GM23248 (cell line): ENCODE results near the gene TRPV2. TPM values are rescaled to one million over a fixed set of nuclear protein-coding genes. Genes with fewer than 3 reads are reported as not detected.
"Not testable (repeated sequence)": the region's sequence is repeated elsewhere in the genome, so short reads cannot be mapped to it uniquely, and the experiment has no call there.

Source experiments
- DNase-seq: peaks from one replicate; pipeline ENCODE4 v3.0.0-alpha.2; 2015
- H2AFZ ChIP-seq: fragments of 200-600 bp; sonication (generic); 2 replicates; pipeline ENCODE4 v1.6.1; 2016; ENCODE audit warnings: antibody characterized with exemption
- H3F3A ChIP-seq: fragments of 200-600 bp; sonication (generic); 2 replicates; pipeline ENCODE4 v1.6.1; 2016; ENCODE audit warnings: mild to moderate bottlenecking, antibody characterized with exemption, mixed run types; ENCODE audit not compliant: insufficient read depth
- H3K27ac ChIP-seq: fragments of 200-600 bp; sonication (generic); 2 replicates; pipeline ENCODE4 v1.5.1; 2016; ENCODE audit warnings: mild to moderate bottlenecking
- H3K27me3 ChIP-seq: fragments of 200-600 bp; sonication (generic); replicated peaks from 2 replicates; pipeline ENCODE4 v1.6.1; 2016; ENCODE audit warnings: mild to moderate bottlenecking; ENCODE audit not compliant: insufficient read depth
- H3K36me3 ChIP-seq: fragments of 200-600 bp; sonication (generic); 2 replicates; pipeline ENCODE4 v1.6.1; 2016; ENCODE audit warnings: low read depth, mild to moderate bottlenecking
- H3K4me1 ChIP-seq: fragments of 200-600 bp; sonication (generic); 2 replicates; pipeline ENCODE4 v1.6.1; 2016; ENCODE audit warnings: mild to moderate bottlenecking; ENCODE audit not compliant: insufficient read depth
- H3K4me2 ChIP-seq: fragments of 200-600 bp; sonication (generic); one replicate; pipeline ENCODE4 v1.6.1; 2016; ENCODE audit warnings: mild to moderate bottlenecking; ENCODE audit not compliant: unreplicated experiment
- H3K4me3 ChIP-seq: fragments of 200-600 bp; sonication (generic); 2 replicates; pipeline ENCODE4 v1.5.1; 2016; ENCODE audit warnings: mild to moderate bottlenecking
- H3K79me2 ChIP-seq: fragments of 200-600 bp; sonication (generic); 2 replicates; pipeline ENCODE4 v1.6.1; 2016; ENCODE audit warnings: mild to moderate bottlenecking; ENCODE audit not compliant: insufficient read depth
- H3K9ac ChIP-seq: fragments of 200-600 bp; sonication (generic); 2 replicates; pipeline ENCODE4 v1.6.1; 2016; ENCODE audit warnings: mild to moderate bottlenecking
- H3K9me2 ChIP-seq: fragments of 200-600 bp; sonication (generic); 2 replicates; pipeline ENCODE4 v1.6.1; 2016; ENCODE audit warnings: mixed run types, mild to moderate bottlenecking, moderate library complexity; ENCODE audit not compliant: insufficient read depth
- H3K9me3 ChIP-seq: fragments of 200-600 bp; sonication (generic); one replicate; pipeline ENCODE4 v1.6.1; 2017; ENCODE audit warnings: low read depth
- H4K20me1 ChIP-seq: fragments of 200-600 bp; sonication (generic); 2 replicates; pipeline ENCODE4 v1.6.0; 2016; ENCODE audit not compliant: insufficient read depth
- EZH2 ChIP-seq: fragments of 200-600 bp; sonication (generic); IDR thresholded peaks from 2 replicates; pipeline ENCODE4 v1.6.1; 2018; ENCODE audit warnings: antibody characterized with exemption, mild to moderate bottlenecking; ENCODE audit not compliant: insufficient read depth, poor library complexity, severe bottlenecking
- EZH2phosphoT487 ChIP-seq: fragments of 200-600 bp; sonication (generic); IDR thresholded peaks from 2 replicates; pipeline ENCODE4 v1.6.1; 2018; ENCODE audit warnings: antibody characterized with exemption, moderate library complexity, mild to moderate bottlenecking, low read depth; ENCODE audit not compliant: insufficient read depth
- WGBS, 2 experiments: methylation state at CpG; one replicate each; pipeline ENCODE4 v1.1.6; 2015 to 2017; ENCODE audit warnings: low lambda C conversion rate in 2 of 2, low coverage in 1 of 2; ENCODE audit errors: missing lambda C conversion rate in 2 of 2; 5-methylcytosine and 5-hydroxymethylcytosine counted together
- in situ Hi-C: fragments of 300-500 bp; cut with MboI; formaldehyde crosslinking; loops from 2 replicates; pipeline ENCODE4 v1.15.0; 2020
- polyA plus RNA-seq: library from polyadenylated mRNA; unstranded; fragments of >200 nt; fragmentation: Nextera tagmentation; extraction: Ambion mirVana; gene quantifications from 2 replicates; pipeline ENCODE4 v1.2.1, GENCODE V29; 2016
- total RNA-seq: library from RNA; depleted of rRNA; stranded (reverse); fragments of >200 nt; shearing (Covaris generic); gene quantifications from 2 replicates; pipeline ENCODE4 v1.2.3, GENCODE V29; 2014

The TRPV2 gene
- total and polyA plus RNA-seq, 2 experiments from 2014 or later = 19.6 to 23.9 TPM

GRCh38 chr17:16450028-16450427 lies 34.7 kb downstream of the TRPV2 start:
- Histone ChIP-seq H3F3A (peaks cover 40% of the 10 kb centered on the region), H3K9me3 (no peaks in the 10 kb centered on the region), H3K79me2 (no peaks in the 10 kb centered on the region), H3K27ac (no peak overlapping the region), H3K9me2 (no peaks in the 10 kb centered on the region), H2AFZ (no peak overlapping the region), H3K27me3 (no peaks in the 10 kb centered on the region), H4K20me1 (peaks cover 9% of the 10 kb centered on the region; the same call in 1 of the 2 replicates), H3K4me3 (no peak overlapping the region), H3K36me3 (peaks cover 7% of the 10 kb centered on the region; the same call in 1 of the 2 replicates), H3K4me2 (no peak overlapping the region), H3K9ac (no peak overlapping the region), H3K4me1 (no peaks in the 10 kb centered on the region)
- in situ Hi-C loops = no loop called here
- no peak for DNase-seq
- WGBS, 2 experiments = 91 to 100% methylated on average over 4 of the region's 4 CpGs
- TF ChIP-seq EZH2 (no peak), EZH2phosphoT487 (no peak)

DNA sequence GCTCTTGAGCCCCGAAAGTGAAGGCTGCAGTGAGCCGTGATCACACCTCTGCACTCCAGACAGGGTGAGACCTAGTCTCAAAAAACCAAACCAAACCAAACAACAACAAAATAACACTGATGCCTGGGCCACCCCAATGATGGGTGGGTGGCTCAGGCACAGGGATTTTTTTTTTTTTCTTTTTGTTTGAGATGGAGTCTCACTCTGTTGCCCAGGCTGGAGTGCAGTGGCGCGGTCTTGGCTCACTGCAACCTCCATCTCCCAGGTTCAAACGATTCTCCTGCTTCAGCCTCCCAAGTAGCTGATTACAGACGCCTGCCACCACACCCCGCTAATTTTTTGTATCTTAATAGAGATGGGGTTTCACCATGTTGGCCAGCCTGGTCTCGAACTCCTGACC lies 36.9 kb downstream of the TRPV2 start:
- H3K4me1 ChIP-seq, H2AFZ ChIP-seq, H3K9ac ChIP-seq, in situ Hi-C loops, H4K20me1 ChIP-seq, DNase-seq, H3K4me2 ChIP-seq, H3K79me2 ChIP-seq, H3K27me3 ChIP-seq, H3K9me3 ChIP-seq, H3K36me3 ChIP-seq, H3K9me2 ChIP-seq, H3K4me3 ChIP-seq, H3K27ac ChIP-seq: not testable (repeated sequence)
- peaks cover 21% of the 10 kb centered on the region for H3F3A ChIP-seq
- WGBS, 2 experiments = 83 to 84% methylated on average over 8 of the region's 8 CpGs

- H3K27ac ChIP-seq = no peak overlapping the region
- 75 to 80% methylated on average over 4 of the region's 4 CpGs for WGBS, 2 experiments
- H3K27me3 ChIP-seq = no peaks in the 10 kb centered on the region
- no peaks in the 10 kb centered on the region for H3K79me2 ChIP-seq
- H3K36me3 ChIP-seq = no peaks in the 10 kb centered on the region; the same call in 1 of the 2 replicates
- no peaks in the 10 kb centered on the region for H3K4me1 ChIP-seq
- no peak overlapping the region for H2AFZ ChIP-seq
- H3K4me2 ChIP-seq = no peak overlapping the region
- H3F3A ChIP-seq = peaks cover 9% of the 10 kb centered on the region; the same call in 1 of the 2 replicates
- H4K20me1 ChIP-seq = no peaks in the 10 kb centered on the region; the same call in 1 of the 2 replicates
- no peak overlapping the region for H3K4me3 ChIP-seq
- TF ChIP-seq EZH2phosphoT487 (no peak), EZH2 (no peak)
- DNase-seq = no peak
- in situ Hi-C loops = no loop called here
- no peaks in the 10 kb centered on the region for H3K9me3 ChIP-seq
- no peaks in the 10 kb centered on the region for H3K9me2 ChIP-seq
- H3K9ac ChIP-seq = no peak overlapping the region
These were observed 38.1 kb downstream of the TRPV2 start for GRCh38 chr17:16453493-16453851.

DNA sequence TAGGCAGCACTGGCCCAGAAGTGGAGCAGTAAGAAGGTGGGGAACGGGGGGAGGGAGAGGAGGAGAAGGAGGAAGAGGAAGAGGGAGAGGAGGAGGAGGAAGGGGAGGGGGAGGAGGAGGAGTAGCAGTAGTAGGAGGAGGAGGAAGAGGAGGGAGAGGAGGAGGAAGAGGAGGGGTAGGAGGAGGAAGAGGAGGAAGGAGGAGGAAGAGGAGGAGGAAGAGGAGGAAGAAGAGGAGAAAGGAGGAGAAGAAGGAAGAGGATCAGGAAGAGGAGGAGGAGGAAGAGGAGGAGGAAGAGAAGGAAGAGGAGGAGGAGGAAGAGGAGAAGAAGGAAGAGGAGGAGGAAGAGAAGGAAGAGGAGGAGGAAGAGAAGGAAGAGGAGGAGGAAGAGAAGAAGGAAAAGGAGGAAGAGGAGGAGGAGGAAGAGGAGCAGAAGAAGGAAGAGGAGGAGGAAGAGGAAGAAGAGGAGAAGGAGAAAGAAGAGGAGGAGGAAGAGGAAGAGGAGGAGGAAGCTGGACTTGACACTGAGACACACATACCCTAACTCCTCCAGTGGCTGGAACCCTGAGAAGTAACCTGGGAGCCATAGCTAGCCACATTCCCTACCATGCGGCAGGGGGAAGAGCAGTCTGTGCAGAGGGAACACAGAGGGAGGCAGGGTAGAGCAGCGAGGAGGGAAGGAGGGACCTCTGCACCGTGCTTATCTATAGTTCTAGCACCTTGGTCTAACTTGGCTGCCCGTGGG lies 40.8 kb downstream of the TRPV2 start:
- Histone ChIP-seq H2AFZ (no peak overlapping the region), H3K9me3 (no peaks in the 10 kb centered on the region), H3K4me1 (no peaks in the 10 kb centered on the region), H3K4me3 (no peak overlapping the region), H3K27me3 (no peaks in the 10 kb centered on the region), H3K9me2 (no peaks in the 10 kb centered on the region), H3K9ac (no peak overlapping the region), H4K20me1 (no peaks in the 10 kb centered on the region), H3F3A (no peaks in the 10 kb centered on the region), H3K79me2 (no peaks in the 10 kb centered on the region), H3K4me2 (no peak overlapping the region), H3K27ac (no peak overlapping the region), H3K36me3 (no peaks in the 10 kb centered on the region)
- in situ Hi-C loops = loop anchor here (5.0 kb wide), 1 partner anchor 61 kb away; no protein-coding TSS in a partner anchor
- TF ChIP-seq EZH2phosphoT487 (no peak), EZH2 (no peak)
- no peak for DNase-seq
- 76 to 78% methylated on average over 5 of the region's 5 CpGs for WGBS, 2 experiments
